ENCODE results near the gene MPRIP.

The MPRIP gene

GRCh38 chr17:17089796-17090641, 47.8 kb downstream of the MPRIP start:
- Histone ChIP-seq H3K27me3 (ENCODE audit: control insufficient read depth, insufficient read depth, low read length) (no peaks in the 10 kb centered on the region), H3K9me3 (ENCODE audit: control insufficient read depth, low read depth, low read length) (no peaks in the 10 kb centered on the region), H3K36me3 (ENCODE audit: control insufficient read depth, low read depth, low read length) (no peaks in the 10 kb centered on the region), H3K4me1 (ENCODE audit: control insufficient read depth, low read depth, low read length) (peaks cover 25% of the 10 kb centered on the region), H3K4me3 (ENCODE audit: low read length) (no peak overlapping the region), H3K27ac (ENCODE audit: low read length) (no peak overlapping the region), H3K9ac (ENCODE audit: low read length) (no peak overlapping the region)

DNA sequence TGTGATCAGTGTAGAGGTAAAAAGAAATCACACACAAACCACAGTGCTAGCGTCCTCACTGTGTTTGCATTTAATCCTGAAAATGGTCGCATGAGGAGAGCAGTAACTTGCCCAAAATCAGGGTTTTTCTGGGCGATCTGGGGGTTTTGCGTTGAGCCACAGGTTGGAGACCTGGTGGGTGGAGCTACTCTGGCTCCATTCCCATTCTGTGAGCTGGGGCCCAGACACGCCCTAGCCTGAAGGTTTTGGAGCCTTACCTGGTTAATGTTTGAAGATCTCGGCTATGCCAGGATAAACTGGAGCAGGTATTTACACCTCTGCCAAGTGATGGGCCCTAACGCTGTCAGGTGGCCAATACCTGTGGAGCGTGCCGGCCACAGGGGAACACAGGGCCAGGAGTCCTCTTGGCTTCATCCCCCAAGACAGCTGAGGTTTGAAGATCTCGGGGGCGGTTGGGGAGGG, 48.4 kb downstream of the MPRIP start:
- H3K36me3 ChIP-seq (ENCODE audit: control insufficient read depth, low read depth, low read length) = no peaks in the 10 kb centered on the region
- peaks cover 32% of the 10 kb centered on the region for H3K4me1 ChIP-seq (ENCODE audit: control insufficient read depth, low read depth, low read length)
- no peaks in the 10 kb centered on the region for H3K9me3 ChIP-seq (ENCODE audit: control insufficient read depth, low read depth, low read length)
- H3K27ac ChIP-seq (ENCODE audit: low read length) = no peak overlapping the region
- no peak overlapping the region for H3K9ac ChIP-seq (ENCODE audit: low read length)
- H3K4me3 ChIP-seq (ENCODE audit: low read length) = no peak overlapping the region
- H3K27me3 ChIP-seq (ENCODE audit: control insufficient read depth, insufficient read depth, low read length) = no peaks in the 10 kb centered on the region

DNA sequence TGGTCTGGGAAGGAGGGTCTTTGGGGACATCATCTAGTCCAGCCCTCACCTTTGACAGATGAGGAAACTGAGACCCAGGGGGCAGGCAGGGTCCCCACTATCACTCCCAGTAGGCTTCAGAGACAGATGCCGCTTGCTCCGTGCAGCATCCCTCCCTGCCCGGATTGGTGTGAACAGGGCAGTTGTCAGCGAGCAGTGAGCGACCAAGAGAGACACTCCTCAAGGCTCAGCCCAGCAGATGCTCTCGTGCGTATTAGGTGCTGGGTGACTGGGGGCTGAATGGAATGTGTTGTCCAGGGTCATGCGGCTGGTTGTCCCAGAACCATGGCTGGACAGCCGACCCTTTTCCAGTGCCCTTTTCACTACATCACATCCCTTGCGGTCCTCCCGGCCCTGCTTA, 49.0 kb downstream of the MPRIP start:
- Histone ChIP-seq H3K27ac (ENCODE audit: low read length) (no peak overlapping the region), H3K36me3 (ENCODE audit: control insufficient read depth, low read depth, low read length) (no peaks in the 10 kb centered on the region), H3K4me1 (ENCODE audit: control insufficient read depth, low read depth, low read length) (peaks cover 32% of the 10 kb centered on the region), H3K27me3 (ENCODE audit: control insufficient read depth, insufficient read depth, low read length) (no peaks in the 10 kb centered on the region), H3K4me3 (ENCODE audit: low read length) (no peak overlapping the region), H3K9ac (ENCODE audit: low read length) (no peak overlapping the region), H3K9me3 (ENCODE audit: control insufficient read depth, low read depth, low read length) (no peaks in the 10 kb centered on the region)

GRCh38 chr17:17091856-17092756, 49.8 kb downstream of the MPRIP start:
- no peak overlapping the region for H3K4me3 ChIP-seq (ENCODE audit: low read length)
- H3K4me1 ChIP-seq (ENCODE audit: control insufficient read depth, low read depth, low read length) = peaks cover 32% of the 10 kb centered on the region
- no peaks in the 10 kb centered on the region for H3K9me3 ChIP-seq (ENCODE audit: control insufficient read depth, low read depth, low read length)
- no peak overlapping the region for H3K27ac ChIP-seq (ENCODE audit: low read length)
- H3K36me3 ChIP-seq (ENCODE audit: control insufficient read depth, low read depth, low read length) = no peaks in the 10 kb centered on the region
- H3K9ac ChIP-seq (ENCODE audit: low read length) = no peak overlapping the region
- no peaks in the 10 kb centered on the region for H3K27me3 ChIP-seq (ENCODE audit: control insufficient read depth, insufficient read depth, low read length)

DNA sequence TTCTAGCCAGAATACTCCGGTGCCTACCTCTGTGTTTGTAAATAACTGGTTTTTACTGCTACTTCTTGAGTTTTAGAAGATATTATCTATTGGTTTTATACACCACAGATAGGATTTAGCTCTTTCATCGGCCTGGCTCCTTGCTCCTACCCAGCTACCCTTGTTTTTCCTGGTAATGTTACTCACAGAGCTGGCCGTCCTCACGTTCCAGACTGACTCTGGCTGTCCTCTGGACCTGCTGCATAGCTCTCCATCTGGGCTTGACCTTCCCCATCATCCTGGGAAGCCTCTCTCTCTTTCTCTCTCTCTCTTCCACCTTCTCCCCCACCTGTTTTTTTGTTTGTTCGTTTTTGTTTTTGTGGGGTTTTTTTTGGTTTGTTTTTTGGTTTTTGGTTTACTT, 51.5 kb downstream of the MPRIP start:
- Histone ChIP-seq H3K27ac (ENCODE audit: low read length) (no peak overlapping the region), H3K4me1 (ENCODE audit: control insufficient read depth, low read depth, low read length) (peaks cover 32% of the 10 kb centered on the region)

GRCh38 chr17:17096438-17097178, 54.4 kb downstream of the MPRIP start:
- H3K9ac ChIP-seq (ENCODE audit: low read length) = no peak overlapping the region
- peak overlapping the region; percentile 25 for H3K27ac ChIP-seq (ENCODE audit: low read length)
- no peak overlapping the region for H3K4me3 ChIP-seq (ENCODE audit: low read length)
- no peaks in the 10 kb centered on the region for H3K36me3 ChIP-seq (ENCODE audit: control insufficient read depth, low read depth, low read length)
- peaks cover 32% of the 10 kb centered on the region for H3K4me1 ChIP-seq (ENCODE audit: control insufficient read depth, low read depth, low read length)
- no peaks in the 10 kb centered on the region for H3K27me3 ChIP-seq (ENCODE audit: control insufficient read depth, insufficient read depth, low read length)
- no peaks in the 10 kb centered on the region for H3K9me3 ChIP-seq (ENCODE audit: control insufficient read depth, low read depth, low read length)

More for the DNA sequence above, 51.5 kb downstream of the MPRIP start:
- H3K27me3 ChIP-seq (ENCODE audit: control insufficient read depth, insufficient read depth, low read length) = no peaks in the 10 kb centered on the region
- no peak overlapping the region for H3K9ac ChIP-seq (ENCODE audit: low read length)
- no peaks in the 10 kb centered on the region for H3K9me3 ChIP-seq (ENCODE audit: control insufficient read depth, low read depth, low read length)
- no peaks in the 10 kb centered on the region for H3K36me3 ChIP-seq (ENCODE audit: control insufficient read depth, low read depth, low read length)
- no peak overlapping the region for H3K4me3 ChIP-seq (ENCODE audit: low read length)

- H3K27ac ChIP-seq (ENCODE audit: low read length) = no peak overlapping the region
- no peak overlapping the region for H3K9ac ChIP-seq (ENCODE audit: low read length)
- H3K4me3 ChIP-seq (ENCODE audit: low read length) = no peak overlapping the region
- H3K4me1 ChIP-seq (ENCODE audit: control insufficient read depth, low read depth, low read length) = peaks cover 22% of the 10 kb centered on the region
- H3K27me3 ChIP-seq (ENCODE audit: control insufficient read depth, insufficient read depth, low read length) = no peaks in the 10 kb centered on the region
- H3K9me3 ChIP-seq (ENCODE audit: control insufficient read depth, low read depth, low read length) = no peaks in the 10 kb centered on the region
- H3K36me3 ChIP-seq (ENCODE audit: control insufficient read depth, low read depth, low read length) = no peaks in the 10 kb centered on the region
These were observed 55.6 kb downstream of the MPRIP start for GRCh38 chr17:17097763-17098345.

DNA sequence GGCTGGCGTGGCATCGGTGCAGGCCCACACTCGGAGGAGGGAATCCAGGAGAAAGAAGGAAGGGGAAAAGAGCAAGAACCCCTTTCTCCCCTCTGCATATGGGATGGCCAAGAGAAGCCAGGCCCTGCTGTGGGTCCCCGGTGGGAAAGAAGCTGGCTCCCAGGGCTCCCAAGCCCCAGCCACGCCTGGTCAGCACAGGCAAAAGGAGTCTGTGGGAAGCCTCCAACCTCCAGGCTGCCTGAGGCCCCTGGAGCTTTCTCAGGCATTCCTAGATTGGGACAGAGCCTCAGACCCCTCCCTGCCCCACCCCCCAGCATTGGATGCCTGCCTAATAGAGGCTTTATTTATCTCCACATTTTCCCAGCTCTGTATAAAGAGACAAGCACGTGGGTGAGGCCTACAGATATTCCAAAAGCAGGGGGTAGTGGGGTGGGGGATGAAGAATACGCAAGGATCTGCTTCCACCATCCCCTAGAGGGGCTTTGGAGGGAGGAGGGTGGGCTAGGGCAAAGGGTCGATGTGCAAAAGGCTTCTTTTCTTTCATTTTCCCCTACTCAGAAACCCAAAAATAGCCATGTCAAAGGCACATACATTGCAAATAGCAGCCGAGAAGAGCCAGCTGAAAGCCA, 56.4 kb downstream of the MPRIP start:
- Histone ChIP-seq H3K4me1 (ENCODE audit: control insufficient read depth, low read depth, low read length) (peaks cover 21% of the 10 kb centered on the region), H3K36me3 (ENCODE audit: control insufficient read depth, low read depth, low read length) (no peaks in the 10 kb centered on the region), H3K27ac (ENCODE audit: low read length) (no peak overlapping the region), H3K9ac (ENCODE audit: low read length) (no peak overlapping the region), H3K4me3 (ENCODE audit: low read length) (no peak overlapping the region), H3K27me3 (ENCODE audit: control insufficient read depth, insufficient read depth, low read length) (no peaks in the 10 kb centered on the region), H3K9me3 (ENCODE audit: control insufficient read depth, low read depth, low read length) (no peaks in the 10 kb centered on the region)

GRCh38 chr17:17102176-17102575, 59.9 kb downstream of the MPRIP start:
- no peak overlapping the region for H3K4me3 ChIP-seq (ENCODE audit: low read length)
- H3K9ac ChIP-seq (ENCODE audit: low read length) = no peak overlapping the region
- H3K4me1 ChIP-seq (ENCODE audit: control insufficient read depth, low read depth, low read length) = no peaks in the 10 kb centered on the region
- no peak overlapping the region for H3K27ac ChIP-seq (ENCODE audit: low read length)
- no peaks in the 10 kb centered on the region for H3K9me3 ChIP-seq (ENCODE audit: control insufficient read depth, low read depth, low read length)
- H3K27me3 ChIP-seq (ENCODE audit: control insufficient read depth, insufficient read depth, low read length) = no peaks in the 10 kb centered on the region
- H3K36me3 ChIP-seq (ENCODE audit: control insufficient read depth, low read depth, low read length) = no peaks in the 10 kb centered on the region

DNA sequence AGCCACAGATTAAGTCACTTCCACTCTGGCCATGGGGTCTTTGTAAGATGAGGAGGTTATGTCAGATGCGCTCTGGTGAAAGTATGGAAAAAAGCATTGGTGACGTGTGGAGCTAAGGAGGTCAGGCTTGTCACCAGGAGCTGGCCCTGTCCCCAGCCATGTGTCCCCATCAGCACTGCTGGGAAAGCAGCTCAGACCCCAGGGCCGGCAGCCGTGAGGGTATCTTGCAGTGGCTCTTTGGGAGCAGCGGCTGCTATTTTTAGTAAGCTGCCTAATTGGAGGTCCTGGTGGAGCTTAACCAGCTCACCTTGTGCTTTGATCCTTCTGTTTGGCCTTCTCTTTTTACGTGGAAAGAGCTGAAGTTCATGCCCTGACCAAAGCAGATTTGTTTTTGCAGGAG, 60.9 kb downstream of the MPRIP start:
- H3K4me1 ChIP-seq (ENCODE audit: control insufficient read depth, low read depth, low read length) = no peaks in the 10 kb centered on the region
- no peak overlapping the region for H3K9ac ChIP-seq (ENCODE audit: low read length)
- H3K27me3 ChIP-seq (ENCODE audit: control insufficient read depth, insufficient read depth, low read length) = no peaks in the 10 kb centered on the region
- H3K9me3 ChIP-seq (ENCODE audit: control insufficient read depth, low read depth, low read length) = no peaks in the 10 kb centered on the region
- no peaks in the 10 kb centered on the region for H3K36me3 ChIP-seq (ENCODE audit: control insufficient read depth, low read depth, low read length)
- H3K27ac ChIP-seq (ENCODE audit: low read length) = no peak overlapping the region
- H3K4me3 ChIP-seq (ENCODE audit: low read length) = no peak overlapping the region
